HL-60 (cell line): ENCODE measurements around the gene KCNE4.

Experiments used
- DNase-seq, 2 experiments: peaks; one replicate each; pipeline ENCODE4 v3.0.0-alpha.2; 2010 to 2020; ENCODE audit warnings: low read depth in 1 of 2, low spot score in 1 of 2
- H3K27ac ChIP-seq: fragments of 250-450 bp; sonication (Bioruptor Pico); replicated peaks from 2 replicates; pipeline ENCODE4 v1.5.1; 2020; ENCODE audit warnings: mild to moderate bottlenecking, moderate library complexity
- H3K27me3 ChIP-seq: fragments of 250-450 bp; sonication (Bioruptor Pico); 2 replicates; pipeline ENCODE4 v1.5.1; 2021; ENCODE audit warnings: mild to moderate bottlenecking, moderate library complexity; ENCODE audit not compliant: insufficient read depth, poor library complexity, severe bottlenecking
- H3K4me3 ChIP-seq: replicated peaks from 2 replicates; pipeline ENCODE4 v1.5.1; 2011; ENCODE audit warnings: mild to moderate bottlenecking, control low read depth, low read length; ENCODE audit not compliant: insufficient read depth
- CTCF ChIP-seq: IDR thresholded peaks from one replicate; pipeline ENCODE4 v1.5.1; 2011; ENCODE audit warnings: low read length, control low read depth, inconsistent platforms; ENCODE audit not compliant: insufficient read depth
- GABPA ChIP-seq: IDR thresholded peaks from 2 replicates; pipeline ENCODE4 v1.6.1; 2012; ENCODE audit warnings: low read depth
- POLR2AphosphoS5 ChIP-seq: IDR thresholded peaks from 2 replicates; pipeline ENCODE4 v1.6.1; 2012; ENCODE audit warnings: low read depth
- REST ChIP-seq: IDR thresholded peaks from 2 replicates; pipeline ENCODE4 v1.6.1; 2012; ENCODE audit warnings: low read depth; ENCODE audit not compliant: insufficient replicate concordance
- SPI1 ChIP-seq: IDR thresholded peaks from 2 replicates; pipeline ENCODE4 v1.6.1; 2012; ENCODE audit warnings: low read depth, mild to moderate bottlenecking, borderline replicate concordance

Gene KCNE4

GRCh38 chr2:223095207-223095606, 43.2 kb downstream of the KCNE4 start:
- Histone ChIP-seq H3K4me3 (no peak overlapping the region), H3K27ac (no peak overlapping the region), H3K27me3 (no peaks in the 10 kb centered on the region)
- TF ChIP-seq SPI1 (no peak), CTCF (no peak), POLR2AphosphoS5 (no peak), GABPA (no peak), REST (no peak)
- DNase-seq = no peak

GRCh38 chr2:223096235-223096970, 44.4 kb downstream of the KCNE4 start:
- no peak overlapping the region for H3K27ac ChIP-seq
- DNase-seq = no peak
- TF ChIP-seq REST (no peak), GABPA (no peak), SPI1 (no peak), POLR2AphosphoS5 (no peak), CTCF (no peak)
- H3K27me3 ChIP-seq = no peaks in the 10 kb centered on the region
- H3K4me3 ChIP-seq = no peak overlapping the region

- no peak for TF ChIP-seq GABPA
- no peak for TF ChIP-seq POLR2AphosphoS5
- no peak for TF ChIP-seq REST
- no peak for TF ChIP-seq CTCF
- TF ChIP-seq SPI1 = no peak
- H3K4me3 ChIP-seq = no peak overlapping the region
- no peaks in the 10 kb centered on the region for H3K27me3 ChIP-seq
- H3K27ac ChIP-seq = no peak overlapping the region
- DNase-seq = no peak
These were observed 45.9 kb downstream of the KCNE4 start for GRCh38 chr2:223097888-223098383.
